ENCODE data around the gene ABCC6.

Gene ABCC6

DNA sequence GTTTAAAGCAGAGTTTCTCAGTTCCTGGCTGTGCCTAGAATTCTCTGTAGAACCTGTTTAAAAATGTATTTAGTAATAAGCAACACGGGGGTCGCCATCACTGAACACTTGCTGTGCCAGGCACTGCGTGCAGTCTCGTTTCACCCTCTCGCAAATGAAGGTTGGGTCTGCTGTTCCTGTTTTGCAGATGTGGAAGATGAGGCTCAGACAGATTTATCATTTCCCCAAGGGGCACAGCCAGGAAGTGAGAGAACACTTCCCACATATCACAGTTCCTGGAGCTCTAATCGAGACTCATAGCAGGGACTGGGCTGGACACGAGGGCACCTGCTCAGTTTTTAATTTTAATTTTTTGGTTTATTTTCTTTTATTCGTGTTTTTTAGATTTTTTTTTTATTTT is 122.7 kb downstream of the ABCC6 start:
- H3K4me3 ChIP-seq (ENCODE audit: low read depth in 1 of 2, low read length in 1 of 2), result no peak overlapping the region

DNA sequence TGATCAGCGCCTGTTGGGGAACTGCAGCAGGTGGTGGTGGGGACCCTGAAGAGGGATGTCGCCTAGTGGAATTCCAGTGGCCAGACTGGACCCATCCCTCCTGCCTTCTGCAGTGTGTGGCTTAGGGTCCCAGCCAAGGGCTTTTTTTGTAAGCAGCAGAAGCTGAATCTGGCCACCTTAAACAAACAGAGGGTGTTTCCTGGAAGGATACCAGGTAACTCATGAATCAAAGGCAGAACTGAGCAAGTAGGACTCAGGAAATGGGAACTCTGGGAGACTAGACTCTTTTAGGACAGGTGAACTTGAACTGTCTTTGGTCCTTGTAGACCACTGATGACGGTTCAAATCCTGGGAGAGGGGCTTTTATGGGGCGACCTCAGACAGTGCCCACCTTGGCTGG is 124.0 kb downstream of the ABCC6 start:
- no peak overlapping the region for H3K4me3 ChIP-seq (ENCODE audit: low read depth in 1 of 2, low read length in 1 of 2)
- peaks cover 63% of the 10 kb centered on the region for H3K36me3 ChIP-seq
- no peak overlapping the region for H3K27ac ChIP-seq
- TF ChIP-seq, protein P1, sequence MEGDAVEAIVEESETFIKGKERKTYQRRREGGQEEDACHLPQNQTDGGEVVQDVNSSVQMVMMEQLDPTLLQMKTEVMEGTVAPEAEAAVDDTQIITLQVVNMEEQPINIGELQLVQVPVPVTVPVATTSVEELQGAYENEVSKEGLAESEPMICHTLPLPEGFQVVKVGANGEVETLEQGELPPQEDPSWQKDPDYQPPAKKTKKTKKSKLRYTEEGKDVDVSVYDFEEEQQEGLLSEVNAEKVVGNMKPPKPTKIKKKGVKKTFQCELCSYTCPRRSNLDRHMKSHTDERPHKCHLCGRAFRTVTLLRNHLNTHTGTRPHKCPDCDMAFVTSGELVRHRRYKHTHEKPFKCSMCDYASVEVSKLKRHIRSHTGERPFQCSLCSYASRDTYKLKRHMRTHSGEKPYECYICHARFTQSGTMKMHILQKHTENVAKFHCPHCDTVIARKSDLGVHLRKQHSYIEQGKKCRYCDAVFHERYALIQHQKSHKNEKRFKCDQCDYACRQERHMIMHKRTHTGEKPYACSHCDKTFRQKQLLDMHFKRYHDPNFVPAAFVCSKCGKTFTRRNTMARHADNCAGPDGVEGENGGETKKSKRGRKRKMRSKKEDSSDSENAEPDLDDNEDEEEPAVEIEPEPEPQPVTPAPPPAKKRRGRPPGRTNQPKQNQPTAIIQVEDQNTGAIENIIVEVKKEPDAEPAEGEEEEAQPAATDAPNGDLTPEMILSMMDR (IDR thresholded peaks at IDR 0.05), result no peak
- no peaks in the 10 kb centered on the region for H3K9me3 ChIP-seq
- no peaks in the 10 kb centered on the region for H3K27me3 ChIP-seq
- H3K4me1 ChIP-seq (ENCODE audit: control insufficient read depth in 1 of 2, insufficient read depth in 1 of 2, low read depth in 1 of 2, low read length in 1 of 2), result no peaks in the 10 kb centered on the region

More for the DNA sequence above, 122.7 kb downstream of the ABCC6 start:
- H3K36me3 ChIP-seq, result peaks cover 68% of the 10 kb centered on the region
- H3K27me3 ChIP-seq, result no peaks in the 10 kb centered on the region
- TF ChIP-seq, protein P1 (IDR thresholded peaks at IDR 0.05), result no peak
- no peak overlapping the region for H3K27ac ChIP-seq
- H3K9me3 ChIP-seq, result no peaks in the 10 kb centered on the region
- H3K4me1 ChIP-seq (ENCODE audit: control insufficient read depth in 1 of 2, insufficient read depth in 1 of 2, low read depth in 1 of 2, low read length in 1 of 2), result no peaks in the 10 kb centered on the region
